H1 (cell line): Measurements from ENCODE around the gene KRTCAP2. TPM values are rescaled to one million over a fixed set of nuclear protein-coding genes. Genes with fewer than 3 reads are reported as not detected.
A peak's percentile ranks its signal among the peaks of the same experiment; 100 is the strongest.

ENCODE experiments used
- ATF3 ChIP-seq: IDR thresholded peaks from 2 replicates; pipeline ENCODE4 v1.6.1; 2011; ENCODE audit warnings: low read depth, mild to moderate bottlenecking, low read length; ENCODE audit not compliant: insufficient read depth
- BRCA1 ChIP-seq: IDR thresholded peaks from 2 replicates; pipeline ENCODE4 v1.6.1; 2012; ENCODE audit warnings: low read depth, low read length, improper control_type of control experiment
- CEBPB ChIP-seq: IDR thresholded peaks from 2 replicates; pipeline ENCODE4 v1.6.1; 2012; ENCODE audit warnings: low read depth, low read length
- CHD2 ChIP-seq: IDR thresholded peaks from 2 replicates; pipeline ENCODE4 v1.6.1; 2012; ENCODE audit warnings: low read length, improper control_type of control experiment
- CTBP2 ChIP-seq: IDR thresholded peaks from 2 replicates; pipeline ENCODE4 v1.7.0; 2011; ENCODE audit warnings: borderline replicate concordance, mild to moderate bottlenecking, moderate library complexity, mixed read lengths, low read length; ENCODE audit not compliant: insufficient read depth, insufficient read length
- EGR1 ChIP-seq: IDR thresholded peaks from 2 replicates; pipeline ENCODE4 v1.6.1; 2011; ENCODE audit warnings: low read depth, low read length, borderline replicate concordance
- FOSL1 ChIP-seq: IDR thresholded peaks from 2 replicates; pipeline ENCODE4 v1.6.1; 2011; ENCODE audit warnings: mild to moderate bottlenecking, low read depth, low read length, moderate library complexity; ENCODE audit not compliant: insufficient read depth
- GTF2F1 ChIP-seq: IDR thresholded peaks from 2 replicates; pipeline ENCODE4 v1.6.1; 2012; ENCODE audit warnings: low read depth, low read length, improper control_type of control experiment, borderline replicate concordance
- HDAC2 ChIP-seq, 2 experiments: fragments of 300-600 bp in 1 of 2; sonication (generic) in 1 of 2; IDR thresholded peaks; 2 replicates each; pipeline ENCODE4 v1.6.1; 2011 to 2012; ENCODE audit warnings: low read depth in 2 of 2, low read length in 2 of 2, mild to moderate bottlenecking in 2 of 2, moderate library complexity in 2 of 2, borderline replicate concordance in 1 of 2, inconsistent platforms in 1 of 2
- HDAC6 ChIP-seq: IDR thresholded peaks from one replicate; pipeline ENCODE4 v1.7.1; 2012; ENCODE audit warnings: low read depth, mild to moderate bottlenecking, inconsistent platforms, low read length, moderate library complexity
- JUN ChIP-seq: IDR thresholded peaks from 2 replicates; pipeline ENCODE4 v1.6.1; 2011; ENCODE audit warnings: low read depth, mild to moderate bottlenecking, improper control_type of control experiment, low read length
- NANOG ChIP-seq: IDR thresholded peaks from 2 replicates; pipeline ENCODE4 v1.6.1; 2011; ENCODE audit warnings: low read length, low read depth, mild to moderate bottlenecking, inconsistent platforms; ENCODE audit not compliant: insufficient read depth, poor library complexity, severe bottlenecking
- PHF8 ChIP-seq: fragments of 200-600 bp; sonication (generic); conservative IDR thresholded peaks from 2 replicates; pipeline ENCODE4 v1.7.1; 2012; ENCODE audit warnings: low read depth, mild to moderate bottlenecking, inconsistent platforms, low read length, moderate library complexity
- POLR2A ChIP-seq, 2 experiments: IDR thresholded peaks; 1 replicate in 1 of 2; 2 replicates in 1 of 2; pipeline ENCODE4 v1.6.1; 2011; ENCODE audit warnings: low read depth in 2 of 2, low read length in 2 of 2, mild to moderate bottlenecking in 2 of 2; ENCODE audit errors: control extremely low read depth in 1 of 2
- SIN3A ChIP-seq, 2 experiments: IDR thresholded peaks in 1 of 2; conservative IDR thresholded peaks in 1 of 2; 2 replicates each; pipeline ENCODE4 v1.6.1; 2011 to 2012; ENCODE audit warnings: low read length in 2 of 2, improper control_type of control experiment in 1 of 2, low read depth in 1 of 2, mild to moderate bottlenecking in 1 of 2
- SIRT6 ChIP-seq: IDR thresholded peaks from one replicate; pipeline ENCODE4 v1.7.1; 2012; ENCODE audit warnings: low read length, inconsistent platforms
- SP1 ChIP-seq: IDR thresholded peaks from 2 replicates; pipeline ENCODE4 v1.6.1; 2011; ENCODE audit warnings: low read depth, low read length
- SP2 ChIP-seq: IDR thresholded peaks from 2 replicates; pipeline ENCODE4 v1.6.1; 2012; ENCODE audit warnings: mild to moderate bottlenecking, low read length, inconsistent platforms
- TBP ChIP-seq: IDR thresholded peaks from 2 replicates; pipeline ENCODE4 v1.6.1; 2011; ENCODE audit warnings: low read depth, low read length, improper control_type of control experiment
- polyA plus RNA-seq, 7 experiments: library from polyadenylated mRNA; depleted of rRNA in 3 of 7; stranded (reverse) in 5 of 7; unstranded in 2 of 7; fragments of >200 nt in 5 of 7; fragments of 200-250 nt in 2 of 7; gene quantifications; 1 replicate in 5 of 7; 2 replicates in 1 of 7; 4 replicates in 1 of 7; pipeline versions ENCODE4 v1.2.1 to v1.2.3, GENCODE V29; 2011 to 2013; ENCODE audit warnings: missing spikeins in 2 of 7, mixed read lengths in 2 of 7
- total RNA-seq: library from RNA; stranded (reverse); fragmentation: NEBNext Ultra II Directional; extraction: Animal tissue kit (Norgen Biotek cat#: 25700); gene quantifications from 2 replicates; pipeline ENCODE4 v1.2.1, GENCODE V29; 2021

Gene KRTCAP2
- total and polyA plus RNA-seq, 2 of the 8 experiments (the other 6 are each of a cell fraction or from before 2014, with no cell fraction given), result 146 to 317 TPM

- no peak for TF ChIP-seq SP2
- no peak for TF ChIP-seq SIRT6
- TF ChIP-seq ATF3, result no peak
- TF ChIP-seq POLR2A (IDR thresholded peaks at IDR 0.05; ENCODE audit: control extremely low read depth in 1 of 2, low read depth in 2 of 2, low read length in 2 of 2), result peak in 1 of 2 experiments; percentile 69; a peak in 2 of 3 replicates
- TF ChIP-seq JUN, result no peak
- TF ChIP-seq FOSL1, result no peak
- TF ChIP-seq EGR1, result peak; percentile 89; the same call in 1 of the 2 replicates
- TF ChIP-seq GTF2F1, result no peak
- no peak for TF ChIP-seq CHD2
- peak; percentile 66 for TF ChIP-seq TBP
- no peak for TF ChIP-seq CTBP2
- TF ChIP-seq PHF8, result peak; percentile 67
- no peak for TF ChIP-seq BRCA1
- no peak for TF ChIP-seq NANOG
- no peak for TF ChIP-seq HDAC2 (IDR thresholded peaks at IDR 0.05; ENCODE audit: borderline replicate concordance in 1 of 2, low read depth in 2 of 2, low read length in 2 of 2)
- peak; percentile 1 to 29; a peak in 1 of 4 replicates for TF ChIP-seq SIN3A (conservative IDR thresholded peaks at IDR 0.05 in 1 of 2, IDR thresholded peaks at IDR 0.05 in 1 of 2; ENCODE audit: low read depth in 1 of 2, low read length in 2 of 2)
- no peak for TF ChIP-seq HDAC6
- TF ChIP-seq SP1, result no peak
- no peak for TF ChIP-seq CEBPB
These were observed 37.6 kb downstream of the KRTCAP2 start, which contains the start of gene SLC50A1 (continued) for GRCh38 chr1:155135415-155136028.
